NT2/D1 (cell line): ENCODE measurements around the gene EXOC3L1.

Experiments
- SUZ12 ChIP-seq: IDR thresholded peaks from 2 replicates; pipeline ENCODE4 v1.6.1; 2011; ENCODE audit not compliant: insufficient read length, insufficient read depth; ENCODE audit errors: extremely low read depth
- YY1 ChIP-seq: IDR thresholded peaks from 2 replicates; pipeline ENCODE4 v1.6.1; 2011; ENCODE audit not compliant: insufficient read length, insufficient read depth

DNA sequence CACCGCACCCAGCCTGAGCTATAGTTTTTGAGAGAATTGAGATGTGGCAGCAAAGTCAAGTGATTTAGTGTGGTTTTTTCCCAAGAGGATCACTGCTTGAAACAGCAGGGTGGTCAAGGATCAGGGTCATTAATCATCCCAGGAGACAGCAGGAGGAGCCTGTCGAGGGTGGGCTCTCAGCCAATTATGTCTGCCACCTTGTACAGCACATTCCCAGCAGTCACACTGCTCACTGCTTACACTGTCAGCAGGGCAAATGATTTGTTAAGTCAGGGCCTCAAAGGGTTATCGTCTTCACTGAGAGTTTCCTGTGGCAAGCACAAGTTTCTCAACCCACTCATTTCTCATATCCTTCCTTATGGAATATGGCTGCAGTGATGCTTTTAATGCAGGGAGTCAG is 52.3 kb downstream of the EXOC3L1 start:
- no peak for TF ChIP-seq SUZ12
- no peak for TF ChIP-seq YY1
